Measurements from ENCODE around the gene MAGEB4.

DNA sequence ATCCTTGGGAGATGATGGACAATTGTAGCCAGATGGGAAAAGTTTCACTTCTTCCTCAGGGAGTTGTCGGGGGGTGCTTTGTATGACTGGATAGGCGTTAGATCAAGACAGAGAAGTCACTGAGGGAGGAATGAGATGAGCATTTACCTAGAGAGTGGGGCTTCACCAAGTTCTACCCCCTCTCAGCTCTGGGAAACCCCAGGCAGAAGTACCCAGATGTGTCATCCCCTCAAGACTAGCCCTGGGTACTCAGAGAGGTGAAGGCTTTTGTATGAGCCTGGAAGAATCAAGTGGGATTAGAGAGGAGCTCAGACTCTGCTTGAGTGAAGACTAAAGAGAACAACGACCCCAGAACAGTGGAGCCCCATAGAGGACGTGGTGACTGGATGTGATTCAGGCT is 7.1 kb downstream of the MAGEB4 start:
- TF ChIP-seq, protein P1, sequence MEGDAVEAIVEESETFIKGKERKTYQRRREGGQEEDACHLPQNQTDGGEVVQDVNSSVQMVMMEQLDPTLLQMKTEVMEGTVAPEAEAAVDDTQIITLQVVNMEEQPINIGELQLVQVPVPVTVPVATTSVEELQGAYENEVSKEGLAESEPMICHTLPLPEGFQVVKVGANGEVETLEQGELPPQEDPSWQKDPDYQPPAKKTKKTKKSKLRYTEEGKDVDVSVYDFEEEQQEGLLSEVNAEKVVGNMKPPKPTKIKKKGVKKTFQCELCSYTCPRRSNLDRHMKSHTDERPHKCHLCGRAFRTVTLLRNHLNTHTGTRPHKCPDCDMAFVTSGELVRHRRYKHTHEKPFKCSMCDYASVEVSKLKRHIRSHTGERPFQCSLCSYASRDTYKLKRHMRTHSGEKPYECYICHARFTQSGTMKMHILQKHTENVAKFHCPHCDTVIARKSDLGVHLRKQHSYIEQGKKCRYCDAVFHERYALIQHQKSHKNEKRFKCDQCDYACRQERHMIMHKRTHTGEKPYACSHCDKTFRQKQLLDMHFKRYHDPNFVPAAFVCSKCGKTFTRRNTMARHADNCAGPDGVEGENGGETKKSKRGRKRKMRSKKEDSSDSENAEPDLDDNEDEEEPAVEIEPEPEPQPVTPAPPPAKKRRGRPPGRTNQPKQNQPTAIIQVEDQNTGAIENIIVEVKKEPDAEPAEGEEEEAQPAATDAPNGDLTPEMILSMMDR (conservative IDR thresholded peaks at IDR 0.05 in 1 of 2, IDR thresholded peaks at IDR 0.05 in 1 of 2; ENCODE audit: extremely low read depth in 1 of 2, insufficient read depth in 1 of 2, low read depth in 1 of 2, low read length in 2 of 2) = no peak
- TF ChIP-seq EZH2 (IDR thresholded peaks at IDR 0.05; ENCODE audit: borderline replicate concordance, low read length) = no peak
